Ishikawa (cell line): Measurements from ENCODE around the gene LSAMP.

ENCODE experiments used
- CEBPB ChIP-seq: IDR thresholded peaks from 2 replicates; pipeline ENCODE4 v1.6.1; 2012
- CREB1 ChIP-seq: IDR thresholded peaks from 2 replicates; pipeline ENCODE4 v1.6.1; 2012; ENCODE audit warnings: low read depth
- EP300 ChIP-seq: IDR thresholded peaks from 2 replicates; pipeline ENCODE4 v1.6.1; 2012; ENCODE audit warnings: borderline replicate concordance
- FOXM1 ChIP-seq: IDR thresholded peaks from 2 replicates; pipeline ENCODE4 v1.6.1; 2012; ENCODE audit warnings: low read depth, borderline replicate concordance
- RAD21 ChIP-seq: IDR thresholded peaks from 2 replicates; pipeline ENCODE4 v1.6.1; 2012; ENCODE audit warnings: low read depth
- REST ChIP-seq: IDR thresholded peaks from 2 replicates; pipeline ENCODE4 v1.6.1; 2012; ENCODE audit warnings: low read depth, mild to moderate bottlenecking
- TAF1 ChIP-seq: IDR thresholded peaks from 2 replicates; pipeline ENCODE4 v1.6.1; 2012; ENCODE audit warnings: low read depth, mild to moderate bottlenecking
- USF1 ChIP-seq: IDR thresholded peaks from 2 replicates; pipeline ENCODE4 v1.6.1; 2012
- YY1 ChIP-seq: IDR thresholded peaks from 2 replicates; pipeline ENCODE4 v1.6.1; 2012; ENCODE audit warnings: low read depth
- ZBTB7A ChIP-seq: IDR thresholded peaks from 2 replicates; pipeline ENCODE4 v1.6.1; 2012; ENCODE audit warnings: low read depth
- TF ChIP-seq, protein P1 (sequence below): IDR thresholded peaks from 2 replicates; pipeline ENCODE4 v1.6.1; 2012

DNA sequence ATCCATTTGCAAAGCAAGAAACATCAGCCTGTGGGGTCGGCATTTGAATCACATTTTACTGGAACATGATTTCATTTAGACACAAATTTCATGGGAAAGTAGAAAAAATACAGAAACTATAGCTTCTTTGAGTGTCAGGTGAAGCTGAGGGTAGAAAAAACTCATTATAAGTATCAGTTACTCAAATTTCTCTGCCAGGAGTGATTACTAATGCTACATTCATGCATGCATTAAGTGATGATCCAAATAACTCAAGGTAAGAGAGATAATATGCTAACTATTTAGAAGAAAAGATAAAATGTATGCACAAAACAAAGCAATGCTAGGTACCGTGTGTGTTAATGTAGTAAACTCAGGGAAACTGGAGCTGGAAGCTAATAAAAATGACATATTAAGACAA is 416.0 kb downstream of the LSAMP start:
- TF ChIP-seq RAD21 = no peak
- no peak for TF ChIP-seq REST
- no peak for TF ChIP-seq USF1
- TF ChIP-seq ZBTB7A = no peak
- TF ChIP-seq, protein P1, sequence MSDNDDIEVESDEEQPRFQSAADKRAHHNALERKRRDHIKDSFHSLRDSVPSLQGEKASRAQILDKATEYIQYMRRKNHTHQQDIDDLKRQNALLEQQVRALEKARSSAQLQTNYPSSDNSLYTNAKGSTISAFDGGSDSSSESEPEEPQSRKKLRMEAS = no peak
- no peak for TF ChIP-seq YY1
- TF ChIP-seq EP300 = no peak
- no peak for TF ChIP-seq TAF1
- TF ChIP-seq CREB1 = no peak
- no peak for TF ChIP-seq CEBPB
- no peak for TF ChIP-seq FOXM1
